OCI-LY3 (cell line): ENCODE measurements around the gene MAPK7.

Source experiments
- H2AFZ ChIP-seq: fragments of 200-600, 300-600 bp; shearing (Covaris generic); 2 replicates; pipeline ENCODE4 v1.6.0; 2014; ENCODE audit warnings: antibody characterized with exemption, low read depth, low read length
- H3K27ac ChIP-seq: fragments of 200-600, 300-600 bp; sonication (generic); 2 replicates; pipeline ENCODE4 v1.5.1; 2014; ENCODE audit warnings: mild to moderate bottlenecking, low read length, moderate library complexity, mixed read lengths
- H3K27me3 ChIP-seq: fragments of 200-600, 300-600 bp; sonication (generic); 2 replicates; pipeline ENCODE4 v1.6.1; 2014; ENCODE audit warnings: low read depth, low read length, mixed read lengths
- H3K36me3 ChIP-seq: fragments of 200-600, 300-600 bp; sonication (generic); replicated peaks from 2 replicates; pipeline ENCODE3; 2014; ENCODE audit warnings: low read depth, low read length, mixed read lengths
- H3K4me1 ChIP-seq: fragments of 300-600, 200-600 bp; sonication (generic); 2 replicates; pipeline ENCODE4 v1.6.1; 2014; ENCODE audit warnings: low read length, mixed read lengths
- H3K4me2 ChIP-seq: fragments of 200-600, 300-600 bp; sonication (generic); 2 replicates; pipeline ENCODE4 v1.6.1; 2014; ENCODE audit warnings: low read length, mixed read lengths
- H3K4me3 ChIP-seq: fragments of 300-600, 200-600 bp; sonication (generic); 2 replicates; pipeline ENCODE4 v1.5.1; 2014; ENCODE audit warnings: antibody characterized with exemption, mild to moderate bottlenecking, low read length, moderate library complexity
- H3K79me2 ChIP-seq: fragments of 300-600, 200-600 bp; shearing (Covaris generic); 2 replicates; pipeline ENCODE4 v1.6.1; 2014; ENCODE audit warnings: mild to moderate bottlenecking, low read length, mixed read lengths
- H3K9ac ChIP-seq: fragments of 300-600, 200-600 bp; shearing (Covaris generic); 2 replicates; pipeline ENCODE4 v1.6.0; 2014; ENCODE audit warnings: mild to moderate bottlenecking, low read length, moderate library complexity
- H3K9me3 ChIP-seq: fragments of 200-600, 300-600 bp; shearing (Covaris generic); 2 replicates; pipeline ENCODE4 v1.6.1; 2014; ENCODE audit warnings: low read length, mixed read lengths; ENCODE audit not compliant: insufficient read depth
- H4K20me1 ChIP-seq: fragments of 200-600, 300-600 bp; sonication (generic); 2 replicates; pipeline ENCODE4 v1.6.1; 2016; ENCODE audit warnings: low read length, mixed read lengths; ENCODE audit not compliant: insufficient read depth
- CTCF ChIP-seq: fragments of 200-600, 300-600 bp; sonication (generic); IDR thresholded peaks from 2 replicates; pipeline ENCODE4 v1.5.1; 2014; ENCODE audit warnings: antibody characterized with exemption, low read length, low read depth
- EZH2phosphoT487 ChIP-seq: fragments of 200-600 bp; shearing (Covaris generic); IDR thresholded peaks from 2 replicates; pipeline ENCODE4 v1.6.1; 2018; ENCODE audit warnings: antibody characterized with exemption, mixed run types, low read depth

Gene MAPK7

GRCh38 chr17:19359856-19360255, 18.4 kb upstream of the MAPK7 start:
- Histone ChIP-seq H3K27ac (no peak overlapping the region), H3K4me2 (no peak overlapping the region), H3K9ac (no peak overlapping the region), H2AFZ (no peak overlapping the region), H3K36me3 (no peaks in the 10 kb centered on the region), H3K79me2 (no peaks in the 10 kb centered on the region), H3K9me3 (no peaks in the 10 kb centered on the region), H4K20me1 (no peaks in the 10 kb centered on the region), H3K4me1 (no peaks in the 10 kb centered on the region), H3K27me3 (no peaks in the 10 kb centered on the region), H3K4me3 (no peak overlapping the region)
- TF ChIP-seq CTCF (no peak), EZH2phosphoT487 (no peak)

- H3K27ac ChIP-seq: no peak overlapping the region
- no peaks in the 10 kb centered on the region for H3K36me3 ChIP-seq
- H3K27me3 ChIP-seq: no peaks in the 10 kb centered on the region
- H3K4me2 ChIP-seq: no peak overlapping the region
- no peaks in the 10 kb centered on the region for H3K9me3 ChIP-seq
- no peaks in the 10 kb centered on the region for H3K4me1 ChIP-seq
- no peak overlapping the region for H3K9ac ChIP-seq
- H3K4me3 ChIP-seq: no peak overlapping the region
- H2AFZ ChIP-seq: no peak overlapping the region
- no peaks in the 10 kb centered on the region for H4K20me1 ChIP-seq
- TF ChIP-seq CTCF (no peak), EZH2phosphoT487 (no peak)
- H3K79me2 ChIP-seq: no peaks in the 10 kb centered on the region
Observed at GRCh38 chr17:19360772-19361171, 17.5 kb upstream of the MAPK7 start.

GRCh38 chr17:19361326-19361725, 17.0 kb upstream of the MAPK7 start:
- TF ChIP-seq EZH2phosphoT487 (no peak), CTCF (no peak)
- H3K27ac ChIP-seq: no peak overlapping the region
- no peak overlapping the region for H2AFZ ChIP-seq

GRCh38 chr17:19361944-19362276, 16.4 kb upstream of the MAPK7 start:
- Histone ChIP-seq H3K4me3 (peak overlapping the region; percentile 87), H2AFZ (no peak overlapping the region), H3K27ac (no peak overlapping the region), H3K9me3 (no peaks in the 10 kb centered on the region), H3K36me3 (no peaks in the 10 kb centered on the region), H3K27me3 (no peaks in the 10 kb centered on the region), H3K4me1 (no peaks in the 10 kb centered on the region), H3K79me2 (no peaks in the 10 kb centered on the region), H4K20me1 (no peaks in the 10 kb centered on the region), H3K9ac (peak overlapping the region; percentile 68), H3K4me2 (peak overlapping the region; percentile 65)
- TF ChIP-seq EZH2phosphoT487 (no peak), CTCF (no peak)

More at GRCh38 chr17:19361326-19361725, 17.0 kb upstream of the MAPK7 start:
- Histone ChIP-seq H3K4me1 (no peaks in the 10 kb centered on the region), H3K79me2 (no peaks in the 10 kb centered on the region), H3K36me3 (no peaks in the 10 kb centered on the region), H3K4me3 (no peak overlapping the region), H3K27me3 (no peaks in the 10 kb centered on the region), H3K9ac (no peak overlapping the region), H3K4me2 (peak overlapping the region; percentile 65; the same call in 1 of the 2 replicates), H3K9me3 (no peaks in the 10 kb centered on the region), H4K20me1 (no peaks in the 10 kb centered on the region)
